Loucy (cell line): ENCODE data around the gene ZCCHC18.
A peak's percentile ranks its signal among the peaks of the same experiment; 100 is the strongest.

Source experiments
- H2AFZ ChIP-seq: fragments of 200-600 bp; sonication (generic); 2 replicates; pipeline ENCODE4 v1.6.0; 2016; ENCODE audit warnings: antibody characterized with exemption, mild to moderate bottlenecking, low read length, moderate library complexity
- H3F3A ChIP-seq: fragments of 200-600 bp; 2 replicates; pipeline ENCODE4 v1.6.0; 2016; ENCODE audit warnings: antibody characterized with exemption, low read depth, mild to moderate bottlenecking
- H3K27me3 ChIP-seq: fragments of 200-600 bp; sonication (generic); 2 replicates; pipeline ENCODE4 v1.6.1; 2014; ENCODE audit warnings: low read length, mild to moderate bottlenecking; ENCODE audit not compliant: insufficient read depth, poor library complexity, severe bottlenecking
- H3K36me3 ChIP-seq: fragments of 200-600 bp; sonication (generic); 2 replicates; pipeline ENCODE4 v1.6.1; 2016; ENCODE audit warnings: low read length; ENCODE audit not compliant: insufficient read depth
- H3K4me1 ChIP-seq: fragments of 200-600 bp; sonication (generic); 2 replicates; pipeline ENCODE4 v1.5.1; 2014; ENCODE audit warnings: low read length, mild to moderate bottlenecking; ENCODE audit not compliant: insufficient read depth, poor library complexity, severe bottlenecking
- H3K4me2 ChIP-seq: fragments of 200-600 bp; sonication (generic); 2 replicates; pipeline ENCODE4 v1.6.0; 2014; ENCODE audit warnings: antibody characterized with exemption, low read length, low read depth, mild to moderate bottlenecking; ENCODE audit not compliant: poor library complexity, severe bottlenecking
- H3K4me3 ChIP-seq: fragments of 200-600 bp; sonication (generic); 2 replicates; pipeline ENCODE4 v1.5.1; 2014; ENCODE audit warnings: low read length, mild to moderate bottlenecking, mixed read lengths; ENCODE audit not compliant: poor library complexity, severe bottlenecking
- H3K79me2 ChIP-seq: fragments of 200-600 bp; sonication (generic); 2 replicates; pipeline ENCODE4 v1.6.1; 2014; ENCODE audit warnings: low read length; ENCODE audit not compliant: insufficient read depth
- H3K9ac ChIP-seq: fragments of 200-600 bp; sonication (generic); 2 replicates; pipeline ENCODE4 v1.6.0; 2014; ENCODE audit warnings: mild to moderate bottlenecking, low read depth, low read length, moderate library complexity; ENCODE audit not compliant: poor library complexity, severe bottlenecking
- H3K9me2 ChIP-seq: fragments of 200-600 bp; sonication (generic); replicated peaks from 2 replicates; pipeline ENCODE4 v1.6.1; 2016; ENCODE audit warnings: low read depth, low read length, mixed read lengths
- H3K9me3 ChIP-seq: fragments of 200-600 bp; sonication (generic); 2 replicates; pipeline ENCODE4 v1.6.1; 2014; ENCODE audit warnings: mild to moderate bottlenecking, antibody characterized with exemption, low read length, low read depth; ENCODE audit not compliant: insufficient read depth
- H4K20me1 ChIP-seq: fragments of 200-600 bp; sonication (generic); 2 replicates; pipeline ENCODE4 v1.6.0; 2014; ENCODE audit warnings: antibody characterized with exemption, low read length, mild to moderate bottlenecking; ENCODE audit not compliant: insufficient read depth, poor library complexity, severe bottlenecking
- EZH2phosphoT487 ChIP-seq: fragments of 200-600 bp; IDR thresholded peaks from 2 replicates; pipeline ENCODE4 v1.6.1; 2018; ENCODE audit warnings: antibody characterized with exemption, mild to moderate bottlenecking, moderate library complexity, borderline replicate concordance
- TF ChIP-seq, protein P1 (sequence below): fragments of 200-600 bp; sonication (generic); conservative IDR thresholded peaks from 2 replicates; pipeline ENCODE4 v1.5.1; 2014; ENCODE audit warnings: mild to moderate bottlenecking, antibody characterized with exemption, low read length

Gene ZCCHC18

GRCh38 chrX:104122829-104123228 lies 10.5 kb downstream of the ZCCHC18 start:
- TF ChIP-seq EZH2phosphoT487, result no peak
- TF ChIP-seq, protein P1, sequence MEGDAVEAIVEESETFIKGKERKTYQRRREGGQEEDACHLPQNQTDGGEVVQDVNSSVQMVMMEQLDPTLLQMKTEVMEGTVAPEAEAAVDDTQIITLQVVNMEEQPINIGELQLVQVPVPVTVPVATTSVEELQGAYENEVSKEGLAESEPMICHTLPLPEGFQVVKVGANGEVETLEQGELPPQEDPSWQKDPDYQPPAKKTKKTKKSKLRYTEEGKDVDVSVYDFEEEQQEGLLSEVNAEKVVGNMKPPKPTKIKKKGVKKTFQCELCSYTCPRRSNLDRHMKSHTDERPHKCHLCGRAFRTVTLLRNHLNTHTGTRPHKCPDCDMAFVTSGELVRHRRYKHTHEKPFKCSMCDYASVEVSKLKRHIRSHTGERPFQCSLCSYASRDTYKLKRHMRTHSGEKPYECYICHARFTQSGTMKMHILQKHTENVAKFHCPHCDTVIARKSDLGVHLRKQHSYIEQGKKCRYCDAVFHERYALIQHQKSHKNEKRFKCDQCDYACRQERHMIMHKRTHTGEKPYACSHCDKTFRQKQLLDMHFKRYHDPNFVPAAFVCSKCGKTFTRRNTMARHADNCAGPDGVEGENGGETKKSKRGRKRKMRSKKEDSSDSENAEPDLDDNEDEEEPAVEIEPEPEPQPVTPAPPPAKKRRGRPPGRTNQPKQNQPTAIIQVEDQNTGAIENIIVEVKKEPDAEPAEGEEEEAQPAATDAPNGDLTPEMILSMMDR, result no peak
- Histone ChIP-seq H3K9me2 (no peaks in the 10 kb centered on the region), H4K20me1 (no peaks in the 10 kb centered on the region), H3K9ac (no peak overlapping the region), H3K36me3 (no peaks in the 10 kb centered on the region), H3K9me3 (no peaks in the 10 kb centered on the region), H3K4me1 (peaks cover 10% of the 10 kb centered on the region), H3K4me2 (peak overlapping the region; percentile 57), H3K79me2 (no peaks in the 10 kb centered on the region), H3F3A (no peaks in the 10 kb centered on the region), H3K27me3 (no peaks in the 10 kb centered on the region), H3K4me3 (no peak overlapping the region), H2AFZ (no peak overlapping the region)

GRCh38 chrX:104126856-104127255 lies 14.5 kb downstream of the ZCCHC18 start:
- no peak for TF ChIP-seq EZH2phosphoT487
- TF ChIP-seq, protein P1, result no peak
- no peaks in the 10 kb centered on the region for H3K9me2 ChIP-seq
- H3K79me2 ChIP-seq, result no peaks in the 10 kb centered on the region
- H3K36me3 ChIP-seq, result no peaks in the 10 kb centered on the region
- no peak overlapping the region for H3K4me2 ChIP-seq
- no peak overlapping the region for H3K4me3 ChIP-seq
- H3K4me1 ChIP-seq, result peaks cover 10% of the 10 kb centered on the region
- H3K27me3 ChIP-seq, result no peaks in the 10 kb centered on the region
- H2AFZ ChIP-seq, result no peak overlapping the region
- no peak overlapping the region for H3K9ac ChIP-seq
- H4K20me1 ChIP-seq, result no peaks in the 10 kb centered on the region
- no peaks in the 10 kb centered on the region for H3F3A ChIP-seq
- no peaks in the 10 kb centered on the region for H3K9me3 ChIP-seq

GRCh38 chrX:104130808-104131207 lies 18.5 kb downstream of the ZCCHC18 start:
- no peak overlapping the region for H2AFZ ChIP-seq

More at GRCh38 chrX:104130808-104131207, 18.5 kb downstream of the ZCCHC18 start:
- H3K9me3 ChIP-seq, result no peaks in the 10 kb centered on the region
- H3K79me2 ChIP-seq, result no peaks in the 10 kb centered on the region
- H3K9ac ChIP-seq, result no peak overlapping the region
- H3K4me3 ChIP-seq, result no peak overlapping the region
- H3K4me2 ChIP-seq, result no peak overlapping the region
- TF ChIP-seq, protein P1, result no peak
- no peaks in the 10 kb centered on the region for H3F3A ChIP-seq
- no peaks in the 10 kb centered on the region for H3K9me2 ChIP-seq
- no peaks in the 10 kb centered on the region for H4K20me1 ChIP-seq
- no peaks in the 10 kb centered on the region for H3K36me3 ChIP-seq
- H3K4me1 ChIP-seq, result no peaks in the 10 kb centered on the region
- H3K27me3 ChIP-seq, result no peaks in the 10 kb centered on the region
